Fibroblast of the aortic adventitia (primary cell): ENCODE data around the gene PITPNB. TPM values are rescaled to one million over a fixed set of nuclear protein-coding genes. Genes with fewer than 3 reads are reported as not detected.
A peak's percentile ranks its signal among the peaks of the same experiment; 100 is the strongest.

ENCODE experiments used
- DNase-seq: peaks from one replicate; pipeline ENCODE4 v3.0.0-alpha.2; 2010; ENCODE audit warnings: low read depth
- H3K4me3 ChIP-seq: 2 replicates; pipeline ENCODE4 v1.5.1; 2011; ENCODE audit warnings: low read depth, mild to moderate bottlenecking, control low read depth, low read length, moderate library complexity
- total RNA-seq: library from RNA; depleted of rRNA; stranded (reverse); fragments of >200 nt; gene quantifications from 2 replicates; pipeline ENCODE4 v1.2.3, GENCODE V29; 2012; ENCODE audit warnings: low replicate concordance
- TF ChIP-seq, protein P1 (sequence below): IDR thresholded peaks from 2 replicates; pipeline ENCODE4 v1.5.1; 2011; ENCODE audit warnings: mild to moderate bottlenecking, low read length, control low read depth, inconsistent platforms; ENCODE audit not compliant: insufficient read depth

Gene PITPNB
- total RNA-seq, 1 donor = 26.8 TPM

DNA sequence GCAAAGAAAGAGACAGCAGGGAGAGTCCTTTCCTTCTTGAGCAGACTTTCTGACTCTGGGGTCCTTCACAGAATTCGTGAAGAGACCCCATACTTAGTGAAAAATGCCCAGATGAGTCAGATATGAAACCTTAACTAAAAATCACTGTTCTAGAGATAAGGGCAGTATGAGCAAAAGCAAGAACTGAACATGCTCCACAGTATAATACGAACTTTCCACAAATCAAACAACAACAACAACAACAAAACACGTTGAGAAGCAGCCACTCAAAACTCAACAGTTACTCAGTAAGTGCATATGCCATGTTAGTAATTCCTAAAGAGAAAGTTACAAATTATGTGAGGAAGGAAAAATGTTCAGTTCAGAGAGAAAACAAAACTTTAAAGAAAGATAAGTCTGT, 44.3 kb downstream of the PITPNB start:
- DNase-seq = no peak
- TF ChIP-seq, protein P1, sequence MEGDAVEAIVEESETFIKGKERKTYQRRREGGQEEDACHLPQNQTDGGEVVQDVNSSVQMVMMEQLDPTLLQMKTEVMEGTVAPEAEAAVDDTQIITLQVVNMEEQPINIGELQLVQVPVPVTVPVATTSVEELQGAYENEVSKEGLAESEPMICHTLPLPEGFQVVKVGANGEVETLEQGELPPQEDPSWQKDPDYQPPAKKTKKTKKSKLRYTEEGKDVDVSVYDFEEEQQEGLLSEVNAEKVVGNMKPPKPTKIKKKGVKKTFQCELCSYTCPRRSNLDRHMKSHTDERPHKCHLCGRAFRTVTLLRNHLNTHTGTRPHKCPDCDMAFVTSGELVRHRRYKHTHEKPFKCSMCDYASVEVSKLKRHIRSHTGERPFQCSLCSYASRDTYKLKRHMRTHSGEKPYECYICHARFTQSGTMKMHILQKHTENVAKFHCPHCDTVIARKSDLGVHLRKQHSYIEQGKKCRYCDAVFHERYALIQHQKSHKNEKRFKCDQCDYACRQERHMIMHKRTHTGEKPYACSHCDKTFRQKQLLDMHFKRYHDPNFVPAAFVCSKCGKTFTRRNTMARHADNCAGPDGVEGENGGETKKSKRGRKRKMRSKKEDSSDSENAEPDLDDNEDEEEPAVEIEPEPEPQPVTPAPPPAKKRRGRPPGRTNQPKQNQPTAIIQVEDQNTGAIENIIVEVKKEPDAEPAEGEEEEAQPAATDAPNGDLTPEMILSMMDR = no peak
- no peak overlapping the region for H3K4me3 ChIP-seq

DNA sequence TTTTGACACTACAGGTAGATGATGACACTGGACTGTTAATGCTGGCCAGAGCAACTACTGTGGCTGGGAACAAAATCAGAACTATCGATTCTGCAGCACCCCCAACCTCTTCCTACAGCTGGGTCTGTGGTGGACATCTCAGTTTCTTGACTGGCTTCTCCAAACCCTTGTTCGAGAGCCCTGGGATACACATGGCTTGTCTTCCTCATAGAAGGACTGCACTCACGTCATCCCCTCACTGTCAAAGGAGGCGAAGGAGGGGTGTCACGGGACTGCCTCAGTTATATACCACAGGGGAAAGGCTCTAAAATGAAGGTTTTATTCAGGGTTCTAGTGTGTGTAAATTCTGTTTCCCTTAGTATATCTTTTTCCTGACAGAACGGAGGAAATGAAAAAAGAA, 44.9 kb downstream of the PITPNB start:
- TF ChIP-seq, protein P1 = no peak
- DNase-seq = no peak
- H3K4me3 ChIP-seq = no peak overlapping the region

DNA sequence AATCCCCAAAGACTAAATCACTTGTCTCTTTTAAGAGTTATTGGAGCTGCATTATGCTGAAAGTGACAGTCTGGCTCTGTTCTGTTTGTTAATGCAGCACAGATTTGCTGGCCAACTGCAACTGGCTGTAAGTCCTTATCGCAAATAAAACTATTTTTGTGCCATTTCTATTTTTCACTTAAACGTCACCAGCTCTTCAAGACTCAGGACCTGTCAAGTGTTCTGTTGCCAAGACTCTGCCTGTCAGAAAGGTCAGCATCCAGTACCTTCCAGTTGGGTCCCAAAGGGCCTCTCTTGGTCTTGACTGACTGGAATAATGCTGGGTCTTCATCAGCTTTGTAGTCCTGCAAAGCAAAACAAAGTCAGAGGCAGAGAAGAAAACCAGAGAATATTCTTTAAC, 45.6 kb downstream of the PITPNB start:
- TF ChIP-seq, protein P1 = no peak
- H3K4me3 ChIP-seq = no peak overlapping the region
- peak; percentile 84 for DNase-seq

DNA sequence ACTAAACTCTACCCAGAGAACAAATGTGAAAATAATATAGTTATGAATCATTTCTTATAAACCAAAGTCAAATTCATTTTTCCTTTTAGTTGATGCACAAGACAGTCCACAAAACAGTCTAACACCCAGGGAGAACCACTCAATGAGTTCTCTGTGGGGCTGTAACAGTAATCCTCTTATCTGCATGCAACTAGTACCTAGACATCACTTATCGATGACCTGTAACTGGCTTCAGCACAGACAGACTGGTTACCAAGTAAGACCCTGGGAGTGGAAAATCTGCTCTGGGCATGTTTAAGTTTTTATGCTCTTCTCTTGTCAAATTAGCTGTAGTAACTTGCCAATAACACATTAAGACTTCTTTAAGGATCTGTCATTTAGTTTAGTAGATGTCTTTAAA, 46.6 kb downstream of the PITPNB start:
- no peak overlapping the region for H3K4me3 ChIP-seq
- TF ChIP-seq, protein P1 = no peak
- no peak for DNase-seq

DNA sequence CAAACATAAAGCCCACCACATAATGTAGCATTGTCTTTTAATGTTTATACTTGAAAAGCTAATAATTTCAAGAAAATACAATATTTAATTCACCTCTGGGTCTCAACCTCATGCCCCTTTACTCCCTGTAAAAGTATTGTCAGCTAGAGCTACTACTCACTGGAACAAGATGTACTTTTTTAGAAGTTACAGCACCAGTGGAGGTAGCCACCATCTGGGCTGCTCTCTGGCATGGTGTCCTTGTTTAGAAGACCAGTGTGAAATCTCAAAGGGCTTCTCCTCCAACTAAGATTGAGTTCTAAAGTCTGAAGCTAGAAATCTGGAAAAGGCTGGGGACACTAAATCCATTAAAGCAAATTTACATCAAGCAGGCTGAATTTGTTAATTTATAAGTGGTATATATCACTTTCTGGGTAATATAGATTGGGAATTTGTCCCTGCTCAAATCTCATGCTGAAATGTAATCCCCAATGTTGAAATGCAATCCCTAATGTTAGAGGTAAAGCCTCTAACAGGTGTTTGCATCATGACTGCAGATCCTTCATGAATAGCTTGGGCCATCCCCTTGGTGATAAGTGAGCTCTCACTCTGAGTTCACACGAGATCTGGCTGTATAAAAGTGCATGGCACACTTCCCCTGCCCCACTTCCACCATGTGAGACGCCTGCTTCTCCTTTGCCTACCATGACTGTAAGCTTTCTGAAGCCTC, 47.6 kb downstream of the PITPNB start:
- TF ChIP-seq, protein P1 = no peak
- H3K4me3 ChIP-seq = no peak overlapping the region
- DNase-seq = no peak

DNA sequence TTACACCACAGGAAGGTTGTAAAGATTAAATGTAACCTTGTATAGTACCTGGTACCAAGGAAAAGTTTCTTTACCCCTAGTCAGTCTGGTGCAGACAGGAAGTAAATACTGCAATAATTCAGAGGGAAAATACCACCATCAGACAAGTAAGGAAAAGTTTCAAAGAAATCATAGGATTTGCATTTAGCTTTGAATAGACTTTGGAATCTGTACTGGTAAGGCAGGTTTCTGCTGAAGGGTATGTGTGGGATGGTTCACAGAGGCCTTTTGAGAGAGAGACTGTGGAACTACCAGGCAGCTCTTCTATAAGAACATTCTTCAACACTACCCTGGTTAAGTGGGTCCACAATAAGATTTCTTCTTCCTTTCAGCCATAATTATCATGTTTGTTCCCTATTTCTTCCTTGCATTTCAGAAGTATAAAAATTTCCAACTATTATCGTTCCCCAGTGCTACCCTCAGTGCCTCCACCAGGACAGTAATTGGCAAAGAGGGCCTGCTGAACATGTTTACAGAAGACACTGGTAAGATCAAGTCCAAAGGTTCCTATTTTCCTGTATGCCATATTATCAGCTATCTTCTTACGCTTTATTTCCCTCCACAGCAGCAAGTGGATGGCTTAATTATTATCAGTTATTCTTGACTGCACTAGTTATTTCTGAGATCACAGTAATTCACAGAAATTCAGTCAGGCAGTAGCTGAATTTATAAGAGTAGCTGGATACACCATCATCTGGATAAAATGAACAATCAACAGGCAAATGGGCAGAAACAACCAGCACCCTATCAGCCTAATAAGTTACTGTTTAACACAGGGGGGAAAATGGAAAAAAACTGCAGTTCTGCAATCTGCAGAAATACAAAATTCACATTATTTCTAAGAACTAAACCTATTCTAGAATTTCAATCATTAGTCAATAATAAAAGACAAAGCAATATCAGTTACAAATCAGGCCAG, 48.5 kb downstream of the PITPNB start:
- TF ChIP-seq, protein P1 = no peak
- no peak overlapping the region for H3K4me3 ChIP-seq
- DNase-seq = no peak
